BJ (cell line): ENCODE data around the gene CCNK. TPM values are rescaled to one million over a fixed set of nuclear protein-coding genes. Genes with fewer than 3 reads are reported as not detected.

Source experiments
- CTCF ChIA-PET: fragments of 350-600 bp; formaldehyde crosslinking; extraction: SDS; loops from one replicate; lab custom pipeline; 2021; ENCODE audit warnings: antibody characterized with exemption, inconsistent platforms; lab: Yijun Ruan, JAX
- POLR2A ChIA-PET: fragments of 300-600 bp; sonication (Branson Sonifier 250); formaldehyde crosslinking; extraction: SDS; loops from one replicate; lab custom pipeline; 2021; ENCODE audit warnings: antibody characterized with exemption; lab: Charles Lee
- DNase-seq: peaks from one replicate; pipeline ENCODE4 v3.0.0-alpha.2; 2011; ENCODE audit warnings: low read depth
- H3K27me3 ChIP-seq: 2 replicates; pipeline ENCODE4 v1.6.0; 2011; ENCODE audit warnings: low read length; ENCODE audit not compliant: control insufficient read depth, insufficient read depth
- H3K36me3 ChIP-seq: 2 replicates; pipeline ENCODE4 v1.5.1; 2011; ENCODE audit warnings: low read length; ENCODE audit not compliant: control insufficient read depth, insufficient read depth
- H3K4me3 ChIP-seq: 2 replicates; pipeline ENCODE4 v1.5.1; 2011; ENCODE audit warnings: low read depth, mild to moderate bottlenecking, control low read depth, low read length
- polyA plus RNA-seq: library from polyadenylated mRNA; depleted of rRNA; stranded (reverse); fragments of >200 nt; gene quantifications from 2 replicates; pipeline ENCODE4 v1.2.3, GENCODE V29; 2011
- TF ChIP-seq, protein P1 (sequence below): IDR thresholded peaks from 2 replicates; pipeline ENCODE4 v1.5.1; 2011; ENCODE audit warnings: low read depth, mild to moderate bottlenecking, control low read depth, inconsistent platforms, low read length, moderate library complexity; ENCODE audit not compliant: insufficient read depth

CCNK gene
- polyA plus RNA-seq, 1 experiment, result 11.0 TPM

DNA sequence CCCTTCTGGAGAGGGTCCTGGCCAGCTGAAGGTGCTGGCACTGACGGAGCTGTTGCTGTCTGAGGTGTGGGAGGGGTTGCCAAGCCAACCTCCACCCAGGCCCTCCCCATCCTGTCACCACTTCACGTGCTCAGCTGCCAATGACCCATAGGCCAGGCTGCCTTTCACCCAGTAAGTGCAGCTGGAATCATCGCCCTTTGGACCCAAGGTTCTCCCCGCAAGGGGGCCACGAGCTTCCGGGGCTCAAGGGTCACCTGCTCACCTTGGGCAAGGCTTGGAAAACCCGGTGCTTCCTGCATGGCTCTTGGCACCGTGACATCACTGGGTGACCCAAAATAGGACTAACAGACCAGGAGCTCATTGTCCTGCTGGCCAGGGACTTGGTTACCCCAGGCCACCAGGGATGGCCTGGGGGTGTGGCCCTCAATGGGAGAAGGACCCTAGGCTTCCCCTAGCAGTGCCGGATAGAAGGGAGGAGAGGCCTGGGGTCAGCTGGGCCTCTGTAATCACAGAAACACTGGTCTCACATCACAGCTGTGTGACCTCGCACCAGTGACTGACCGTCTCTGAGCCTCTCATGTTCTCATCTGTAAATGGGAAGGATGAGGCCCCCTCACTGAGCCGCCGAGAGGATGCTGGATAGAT is 71.5 kb downstream of the CCNK start:
- Histone ChIP-seq H3K27me3 (no peaks in the 10 kb centered on the region), H3K4me3 (no peak overlapping the region), H3K36me3 (no peaks in the 10 kb centered on the region)
- DNase-seq, result no peak
- ChIA-PET CTCF (interaction anchor here (0.7 to 1.1 kb wide), 4 partner anchors 9 to 71 kb away, joined by 3 to 4 read pairs (median 3); no protein-coding TSS in a partner anchor), POLR2A (no interaction called here)
- TF ChIP-seq, protein P1, sequence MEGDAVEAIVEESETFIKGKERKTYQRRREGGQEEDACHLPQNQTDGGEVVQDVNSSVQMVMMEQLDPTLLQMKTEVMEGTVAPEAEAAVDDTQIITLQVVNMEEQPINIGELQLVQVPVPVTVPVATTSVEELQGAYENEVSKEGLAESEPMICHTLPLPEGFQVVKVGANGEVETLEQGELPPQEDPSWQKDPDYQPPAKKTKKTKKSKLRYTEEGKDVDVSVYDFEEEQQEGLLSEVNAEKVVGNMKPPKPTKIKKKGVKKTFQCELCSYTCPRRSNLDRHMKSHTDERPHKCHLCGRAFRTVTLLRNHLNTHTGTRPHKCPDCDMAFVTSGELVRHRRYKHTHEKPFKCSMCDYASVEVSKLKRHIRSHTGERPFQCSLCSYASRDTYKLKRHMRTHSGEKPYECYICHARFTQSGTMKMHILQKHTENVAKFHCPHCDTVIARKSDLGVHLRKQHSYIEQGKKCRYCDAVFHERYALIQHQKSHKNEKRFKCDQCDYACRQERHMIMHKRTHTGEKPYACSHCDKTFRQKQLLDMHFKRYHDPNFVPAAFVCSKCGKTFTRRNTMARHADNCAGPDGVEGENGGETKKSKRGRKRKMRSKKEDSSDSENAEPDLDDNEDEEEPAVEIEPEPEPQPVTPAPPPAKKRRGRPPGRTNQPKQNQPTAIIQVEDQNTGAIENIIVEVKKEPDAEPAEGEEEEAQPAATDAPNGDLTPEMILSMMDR, result no peak

DNA sequence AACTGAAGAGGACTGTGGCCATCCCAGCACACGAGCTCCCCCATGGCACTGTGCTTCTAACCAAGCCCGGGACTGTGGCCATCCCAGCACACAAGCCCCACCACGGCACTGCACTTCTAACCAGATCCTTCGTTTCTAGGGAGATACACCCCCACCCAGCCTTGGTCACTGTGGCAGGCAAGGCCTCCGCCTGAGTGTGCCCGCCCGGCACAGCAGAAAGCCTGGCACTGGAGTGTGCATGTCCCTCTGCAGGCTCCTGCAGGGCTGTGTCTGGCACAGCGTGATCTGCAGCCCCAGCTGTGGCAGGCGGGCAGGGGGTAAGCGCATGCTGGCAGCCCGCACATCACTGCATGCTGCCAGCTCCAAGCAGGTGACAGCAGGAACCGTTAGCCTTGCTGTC is 73.0 kb downstream of the CCNK start:
- ChIA-PET POLR2A (no interaction called here), CTCF (interaction anchor here (0.9 kb wide), 1 partner anchor 11 kb away, joined by 3 read pairs; no protein-coding TSS in a partner anchor)
- H3K4me3 ChIP-seq, result no peak overlapping the region
- TF ChIP-seq, protein P1, result no peak
- H3K36me3 ChIP-seq, result no peaks in the 10 kb centered on the region
- H3K27me3 ChIP-seq, result no peaks in the 10 kb centered on the region
- no peak for DNase-seq

DNA sequence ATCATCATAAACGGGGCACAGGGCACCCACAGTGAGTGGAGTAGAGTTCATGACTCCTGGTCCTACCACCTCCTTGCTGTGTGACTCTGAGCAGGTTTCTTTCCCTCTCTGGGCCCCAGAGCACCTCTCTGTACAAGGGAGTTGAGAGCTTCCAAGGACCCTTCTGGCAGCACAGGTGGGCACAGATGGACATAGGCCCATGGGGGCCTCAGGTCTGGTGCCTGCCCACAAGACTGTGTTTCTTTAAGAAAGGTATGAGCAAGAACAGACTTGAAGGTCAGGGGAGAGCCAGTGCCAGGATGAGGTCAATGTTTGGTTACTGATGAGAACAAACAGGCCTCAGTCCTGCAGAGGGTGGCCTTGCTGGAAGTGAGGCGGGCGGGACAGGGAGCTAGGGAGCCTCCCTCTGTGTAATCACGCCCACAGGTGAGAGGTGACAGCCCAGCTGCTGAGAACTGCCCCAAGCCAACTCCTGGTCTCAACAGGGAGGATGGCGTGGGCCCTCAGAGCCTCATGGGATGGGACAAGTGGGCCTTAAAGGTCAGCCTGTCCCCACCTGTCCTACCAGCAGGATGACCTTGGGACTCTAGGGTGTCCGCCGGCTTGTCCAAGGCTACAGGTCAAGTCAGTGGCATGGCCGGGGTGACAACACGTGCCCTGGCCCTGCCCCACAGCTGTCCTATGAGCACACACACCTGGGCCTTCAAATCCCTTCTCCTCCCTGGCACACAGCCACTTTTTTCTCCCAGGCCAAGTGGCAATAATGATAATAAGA is 73.7 kb downstream of the CCNK start:
- ChIA-PET CTCF (interaction anchor here (0.9 to 1.3 kb wide), 3 partner anchors 10 to 28 kb away, joined by 3 read pairs; no protein-coding TSS in a partner anchor), POLR2A (no interaction called here)
- H3K27me3 ChIP-seq, result no peaks in the 10 kb centered on the region
- TF ChIP-seq, protein P1, result no peak
- H3K4me3 ChIP-seq, result no peak overlapping the region
- DNase-seq, result no peak
- no peaks in the 10 kb centered on the region for H3K36me3 ChIP-seq

DNA sequence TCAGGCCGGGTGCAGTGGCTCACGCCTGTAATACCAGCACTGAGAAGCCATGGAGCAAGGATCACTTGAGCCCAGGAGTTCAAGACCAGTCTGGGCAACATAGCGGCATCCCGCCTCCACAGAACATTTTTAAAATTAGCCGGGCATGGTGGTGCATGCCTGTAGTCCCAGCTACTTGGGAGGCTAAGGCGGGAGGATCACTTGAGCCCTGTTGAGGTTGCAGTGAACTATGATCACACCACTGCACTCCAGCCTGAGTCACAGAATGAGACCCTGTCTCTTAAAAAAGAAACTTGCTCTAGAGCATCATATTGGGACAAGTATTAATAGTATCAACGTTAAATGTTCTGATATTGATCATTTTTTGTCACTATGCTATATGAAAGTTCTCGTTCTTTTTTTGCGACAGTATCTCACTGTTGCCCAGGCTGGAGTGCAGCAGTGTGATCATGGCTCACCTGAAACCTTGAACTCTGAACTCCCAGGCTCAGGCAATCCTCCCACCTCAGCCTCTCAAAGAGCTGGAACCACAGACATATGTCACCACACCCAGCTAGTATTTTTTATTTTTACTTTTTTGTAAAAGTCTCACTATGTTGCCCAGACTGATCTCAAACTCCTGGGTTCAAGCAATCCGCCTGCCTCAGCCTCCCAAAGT is 75.1 kb downstream of the CCNK start:
- TF ChIP-seq, protein P1, result no peak
- CTCF ChIA-PET, result interaction anchor here (1.3 kb wide), 1 partner anchor 30 kb away, joined by 3 read pairs; no protein-coding TSS in a partner anchor
- POLR2A ChIA-PET, result no interaction called here
- no peak for DNase-seq
- no peak overlapping the region for H3K4me3 ChIP-seq
- H3K27me3 ChIP-seq, result no peaks in the 10 kb centered on the region
- no peaks in the 10 kb centered on the region for H3K36me3 ChIP-seq
